Activated T-helper 1 cell treated with Interleukin-2 at 50 U/mL for 16 hours (primary cell): ENCODE data around the gene CRYBA4.

Experiments
- DNase-seq: peaks from one replicate; pipeline ENCODE4 v3.0.0-alpha.2; 2020; ENCODE audit warnings: low read depth

Gene CRYBA4

DNA sequence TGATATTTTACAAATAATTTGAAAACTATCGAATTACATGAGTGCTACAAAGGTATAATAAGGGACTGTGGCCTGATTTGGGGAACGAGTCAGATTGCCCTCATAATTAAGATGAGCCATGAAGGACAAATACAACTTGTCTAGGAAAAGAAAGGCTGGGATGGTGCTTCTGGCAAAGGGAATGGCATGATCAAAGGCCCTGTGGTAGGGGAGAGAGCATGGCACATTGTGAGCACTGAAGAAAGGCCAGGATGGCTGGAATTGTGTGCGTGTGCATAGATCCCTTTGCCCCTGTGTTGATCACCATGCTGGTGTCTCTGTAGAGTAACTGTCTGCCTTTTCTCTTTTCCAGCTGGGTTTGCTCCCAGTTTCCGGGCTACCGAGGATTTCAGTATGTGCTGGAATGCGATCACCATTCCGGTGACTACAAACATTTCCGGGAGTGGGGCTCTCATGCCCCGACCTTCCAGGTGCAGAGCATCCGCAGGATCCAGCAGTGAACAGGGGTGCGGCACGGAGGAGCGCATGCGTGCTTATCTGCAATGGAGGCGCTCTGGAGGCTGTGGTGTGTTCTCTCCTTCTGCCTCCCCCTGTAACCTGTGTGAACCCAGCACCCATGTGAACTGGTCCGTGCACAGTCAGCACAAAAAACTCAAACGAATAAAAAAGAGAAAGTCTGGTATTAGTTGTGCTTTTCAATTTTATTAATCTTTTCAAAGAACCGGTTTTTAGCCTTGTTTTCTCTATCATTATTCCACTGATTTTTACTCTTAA, 8.4 kb downstream of the CRYBA4 start:
- DNase-seq, result no peak

DNA sequence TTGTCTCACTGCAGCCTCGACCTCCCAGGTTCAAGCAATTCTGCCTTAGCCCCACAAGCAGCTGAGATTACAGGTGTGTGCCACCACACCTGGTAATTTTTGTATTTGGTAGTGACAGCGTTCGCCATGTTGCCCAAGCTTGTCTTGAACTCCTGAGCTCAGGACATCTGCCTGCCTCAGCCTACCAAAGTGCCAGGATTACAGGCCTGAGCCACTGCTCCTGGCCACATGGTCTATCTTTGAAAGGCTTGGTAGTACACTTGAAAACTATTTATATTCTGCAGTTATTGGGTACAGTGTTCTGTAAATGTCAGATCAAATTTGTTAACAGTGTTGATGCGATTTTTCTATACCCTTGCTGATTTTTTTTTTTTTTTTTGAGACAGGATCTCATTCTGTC, 9.5 kb downstream of the CRYBA4 start:
- no peak for DNase-seq

DNA sequence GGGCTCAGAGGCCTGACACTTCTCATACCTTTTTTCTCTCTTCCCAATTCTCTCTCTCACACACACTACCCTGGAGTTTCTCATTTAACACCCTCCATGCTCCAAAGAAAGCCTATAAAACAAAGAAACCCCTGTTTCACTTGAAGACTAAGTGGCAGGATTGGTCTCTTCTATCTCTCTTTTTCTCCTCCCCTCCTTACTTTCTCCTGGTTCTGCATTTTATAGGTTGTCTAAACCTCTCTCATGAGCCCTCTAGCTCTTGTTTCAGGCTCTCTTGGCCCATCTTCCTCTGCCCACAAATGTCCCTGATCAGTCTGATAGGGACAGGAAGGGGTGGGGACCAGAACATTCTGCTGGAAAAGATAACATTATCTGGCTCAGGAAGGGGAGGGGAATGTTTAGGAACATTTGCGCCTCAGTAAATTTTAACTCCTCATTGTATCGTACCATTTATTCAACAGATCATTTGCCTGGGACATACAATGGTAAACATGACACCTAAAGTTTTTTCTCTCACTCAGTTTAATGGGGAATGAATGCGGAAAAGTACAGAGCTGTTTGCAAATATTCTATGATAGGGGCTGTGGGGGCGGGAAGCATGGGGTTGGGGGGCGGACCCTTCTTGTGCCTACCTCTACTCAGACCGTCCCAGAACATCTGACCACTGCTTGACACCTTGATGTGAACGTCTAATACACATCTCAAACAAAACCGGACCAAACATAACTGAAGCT, 10.8 kb downstream of the CRYBA4 start:
- no peak for DNase-seq

DNA sequence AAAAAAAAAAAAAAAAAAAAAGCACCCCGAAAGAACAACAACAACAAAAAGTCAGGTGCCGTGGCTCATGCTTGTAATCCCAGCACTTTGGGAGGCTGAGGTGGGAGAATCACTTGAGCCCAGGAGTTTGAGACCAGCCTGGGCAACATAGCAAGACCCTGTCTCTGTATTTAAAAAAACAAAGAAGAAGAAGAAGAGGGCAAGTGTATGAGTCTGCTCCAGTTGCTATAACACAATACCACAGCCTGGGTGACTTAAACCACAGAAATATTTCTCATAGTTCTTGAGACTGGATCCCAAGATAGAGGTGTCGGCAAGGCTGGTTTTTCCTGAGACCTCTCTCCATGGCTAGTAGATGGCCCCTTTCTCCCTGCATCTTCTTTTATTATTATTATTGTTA, 12.4 kb downstream of the CRYBA4 start:
- no peak for DNase-seq

DNA sequence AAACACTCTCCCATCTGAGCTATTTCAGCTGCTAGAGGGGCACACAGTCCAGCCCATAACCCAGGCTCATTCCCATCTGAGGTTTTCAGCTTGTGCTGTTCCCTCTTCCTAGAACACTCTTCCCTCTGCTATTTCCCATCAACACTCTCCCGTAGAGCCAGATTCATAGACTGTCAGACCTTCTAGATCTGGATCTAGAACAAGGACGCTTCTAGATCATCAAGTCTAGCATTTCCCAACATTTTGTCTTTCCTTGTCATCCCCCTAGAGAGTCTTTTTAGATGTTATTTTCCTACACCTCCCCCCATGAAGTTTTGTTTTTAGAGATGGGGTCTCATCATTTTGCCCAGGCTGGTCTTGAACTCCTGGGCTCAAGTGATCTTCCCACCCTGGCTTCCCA, 13.4 kb downstream of the CRYBA4 start:
- no peak for DNase-seq

DNA sequence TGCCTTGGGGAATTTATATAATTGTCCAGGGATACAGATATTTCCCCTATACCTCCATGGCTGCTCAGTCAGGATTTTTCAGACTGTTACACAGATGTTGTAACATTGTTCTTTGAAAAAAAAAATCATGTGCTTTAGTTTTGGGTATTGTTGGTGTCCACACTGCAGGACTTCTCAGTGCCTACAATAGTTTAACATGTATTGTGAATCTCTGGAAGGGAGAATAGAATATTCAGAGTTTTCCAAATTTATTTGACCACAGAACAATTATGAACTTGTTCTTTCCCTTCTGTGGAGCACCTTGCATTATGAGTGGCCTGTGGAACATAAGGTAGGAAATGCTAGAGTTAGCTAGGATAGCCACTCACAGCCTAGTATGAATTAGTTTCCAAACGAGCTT, 14.5 kb downstream of the CRYBA4 start:
- DNase-seq, result no peak

DNA sequence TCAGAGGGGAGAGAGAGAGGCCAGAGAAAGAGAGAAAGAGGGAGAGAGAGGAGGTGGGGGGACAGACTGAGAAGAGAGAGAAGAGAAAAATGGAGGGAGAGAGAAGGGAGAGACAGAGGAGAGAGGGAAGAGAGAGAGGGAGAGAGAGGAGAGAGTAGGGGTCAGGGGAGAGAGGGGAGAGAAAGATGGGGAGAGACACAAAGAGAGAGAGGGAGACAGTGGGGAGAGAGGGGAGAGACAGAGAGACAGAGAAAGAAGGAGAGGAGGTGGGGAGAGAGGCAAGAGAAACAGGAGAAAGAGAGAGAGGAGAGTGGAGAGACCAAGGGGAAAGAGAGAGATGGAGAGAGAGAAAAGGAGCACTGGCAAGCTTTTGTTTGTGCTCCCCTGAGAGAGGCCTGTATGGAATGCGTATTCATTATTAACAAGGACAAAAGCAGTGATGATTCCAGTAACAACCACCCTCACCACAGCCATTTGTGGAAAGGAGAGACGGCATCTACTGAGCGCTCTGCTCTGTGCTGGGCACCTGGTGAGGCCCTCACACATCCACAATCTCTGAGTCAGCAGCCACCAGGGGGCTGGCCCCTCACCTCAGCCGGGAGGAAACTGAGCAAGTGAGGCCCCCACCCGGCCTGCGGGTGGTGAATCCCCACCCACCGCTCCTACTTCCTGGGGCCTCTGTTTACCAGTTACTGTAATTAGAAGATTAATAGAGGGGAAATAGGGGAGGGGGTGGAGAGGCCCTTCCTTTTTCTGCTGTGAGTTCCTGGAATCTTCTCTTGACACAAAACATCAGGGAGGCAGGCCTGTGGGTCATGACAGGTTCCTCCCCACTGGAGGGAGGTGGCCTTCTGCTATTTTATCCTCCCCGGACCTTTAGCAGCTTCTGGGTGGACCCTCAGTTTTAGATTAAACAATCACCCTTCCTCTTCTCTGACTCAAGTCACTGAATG, 21.0 kb downstream of the CRYBA4 start:
- DNase-seq, result peak; percentile 63

DNA sequence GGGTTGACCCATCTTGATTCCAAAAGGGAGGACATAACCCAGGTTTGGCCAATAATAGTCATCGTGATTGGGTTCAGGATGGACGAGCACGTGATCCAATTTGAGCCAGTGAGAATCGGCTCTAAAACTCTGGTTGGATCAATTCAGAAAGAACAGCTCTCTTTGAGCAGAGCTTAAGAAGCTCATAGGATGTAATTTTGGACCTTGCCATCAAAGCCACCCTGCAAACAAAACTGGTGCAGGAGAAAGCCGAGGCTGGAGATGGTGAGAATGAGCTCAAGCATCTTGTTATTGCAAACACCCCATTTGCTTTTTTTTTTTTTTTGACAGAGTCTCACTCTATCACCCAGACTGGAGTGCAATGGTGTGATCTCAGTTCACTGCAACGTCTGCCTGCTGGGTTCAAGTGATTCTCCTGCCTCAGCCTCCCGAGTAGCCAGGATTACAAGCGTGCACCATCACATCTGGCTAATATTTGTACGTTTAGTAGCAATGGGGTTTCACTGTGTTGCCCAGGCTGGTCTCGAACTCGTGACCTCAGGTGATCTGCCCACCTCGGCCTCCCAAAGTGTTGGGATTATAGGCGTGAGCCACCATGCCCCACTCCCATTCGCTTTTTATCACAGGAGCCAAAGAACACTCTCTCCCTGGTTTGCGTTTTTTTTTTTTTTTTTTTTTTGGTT, 21.8 kb downstream of the CRYBA4 start:
- no peak for DNase-seq

DNA sequence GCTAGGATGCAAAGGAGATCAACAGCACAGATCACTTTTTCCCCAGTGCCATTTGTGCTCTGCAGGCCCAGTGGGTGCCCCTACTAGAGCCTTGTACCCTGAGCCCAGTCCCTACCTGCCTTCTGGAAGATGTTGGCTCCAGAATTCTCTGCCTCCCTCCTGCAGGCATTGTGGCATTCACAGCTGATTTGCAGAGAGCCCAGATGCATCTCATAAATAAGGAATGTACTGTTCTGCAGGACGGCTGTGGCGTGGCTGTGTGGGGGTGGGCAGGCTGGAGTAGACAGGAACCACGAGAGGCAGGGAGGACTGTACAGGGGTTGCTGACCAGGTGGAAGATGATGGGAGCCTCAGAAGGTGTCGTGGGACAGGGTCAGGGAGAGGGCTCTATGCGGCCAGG, 24.4 kb downstream of the CRYBA4 start:
- DNase-seq, result no peak

DNA sequence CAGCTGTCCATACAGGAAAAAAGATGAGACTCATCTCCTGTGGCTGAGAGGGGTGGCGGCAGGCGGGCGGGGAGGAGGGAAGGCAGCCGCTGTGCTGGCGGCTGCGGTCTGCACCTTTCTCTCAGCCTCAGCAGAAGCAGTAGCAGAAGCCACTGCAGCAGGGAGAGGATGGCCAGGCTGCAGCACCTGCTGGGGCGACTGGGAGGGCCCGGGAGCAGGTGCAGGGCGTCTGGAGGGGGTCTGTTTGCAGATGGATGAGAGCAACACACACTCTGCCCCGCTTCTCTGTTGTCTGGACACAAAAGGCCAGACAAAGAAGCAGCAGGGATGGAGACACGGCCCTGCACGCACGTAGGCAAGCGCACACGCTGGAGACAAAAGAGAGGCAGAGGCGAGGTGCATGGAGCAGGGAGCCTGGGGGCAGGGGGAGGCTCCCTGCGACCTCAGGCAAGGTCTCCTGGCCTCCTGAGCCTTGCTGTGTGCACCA, 26.3 kb downstream of the CRYBA4 start:
- peak; percentile 30 for DNase-seq

DNA sequence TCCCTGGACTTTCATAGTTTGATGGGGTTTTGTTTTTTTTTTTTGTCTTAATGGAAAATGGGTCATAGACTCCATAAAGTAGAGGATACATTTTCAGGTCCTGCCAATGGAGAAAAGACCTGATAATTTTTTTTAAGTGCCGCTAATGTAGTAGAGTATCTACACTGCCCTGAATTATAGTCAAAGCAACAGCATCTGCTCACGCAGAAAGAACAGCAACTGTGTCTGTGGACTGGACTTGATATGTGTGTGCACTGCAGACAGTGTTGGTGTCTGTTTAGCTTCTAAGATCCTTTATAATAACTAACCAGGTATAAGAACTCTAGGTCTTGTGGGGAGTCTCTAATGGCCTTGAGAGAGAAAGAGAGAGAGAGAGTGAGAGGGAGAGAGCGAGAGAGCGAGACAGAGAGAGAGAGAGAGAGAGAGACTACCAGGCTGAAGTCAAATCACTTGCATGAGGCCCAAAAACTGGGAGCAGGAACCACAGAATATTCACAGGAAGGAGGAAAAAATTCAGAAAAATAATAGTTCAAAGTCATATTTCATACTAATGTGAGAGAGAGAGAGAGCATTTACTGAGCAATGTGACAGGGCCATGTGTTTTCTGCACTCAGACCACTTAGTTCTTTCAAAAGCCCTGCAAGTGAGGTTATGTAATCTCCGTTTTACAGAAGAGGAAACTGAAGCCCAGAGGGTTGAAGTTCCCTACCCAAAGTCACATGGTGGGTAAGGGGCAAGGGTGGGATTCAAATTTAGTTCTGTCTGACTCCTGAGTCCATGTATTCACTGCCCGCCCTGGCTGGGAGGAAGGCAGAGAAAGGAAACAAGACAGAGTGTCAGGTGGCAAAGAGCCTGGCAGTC, 27.0 kb downstream of the CRYBA4 start:
- no peak for DNase-seq

DNA sequence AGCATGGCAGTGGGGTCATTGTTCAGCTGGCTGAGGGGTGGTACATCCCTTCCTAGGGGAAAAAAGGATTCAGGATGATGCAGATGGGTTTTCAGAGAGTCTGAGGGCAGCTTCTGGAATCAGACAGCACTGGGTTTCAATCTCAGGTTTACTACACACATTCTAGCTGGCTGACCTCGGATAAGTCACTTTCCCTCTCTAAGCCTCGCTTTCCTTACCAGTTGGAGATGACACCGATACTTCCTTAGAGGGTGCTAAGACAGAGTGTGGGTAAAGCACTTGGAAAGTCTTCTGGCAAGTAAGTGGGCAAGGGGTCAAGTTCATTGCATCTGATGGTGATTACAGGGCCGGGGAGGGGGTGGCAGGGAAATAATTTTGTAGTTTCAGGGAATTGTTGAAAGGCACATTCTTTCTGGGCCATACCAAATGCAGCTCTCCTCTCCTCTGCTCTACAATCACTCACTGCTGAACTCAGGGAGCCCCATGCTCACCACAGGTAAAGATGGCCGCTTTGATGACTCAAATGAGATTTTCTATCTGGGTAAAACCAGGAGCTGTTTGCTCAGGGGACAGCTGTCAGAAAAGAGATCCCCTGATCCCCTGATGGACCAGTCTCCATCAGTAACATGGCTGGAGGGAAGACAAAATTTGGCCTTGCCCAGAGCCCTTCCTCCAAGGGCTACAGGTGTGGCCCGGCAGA, 29.1 kb downstream of the CRYBA4 start:
- DNase-seq, result no peak

DNA sequence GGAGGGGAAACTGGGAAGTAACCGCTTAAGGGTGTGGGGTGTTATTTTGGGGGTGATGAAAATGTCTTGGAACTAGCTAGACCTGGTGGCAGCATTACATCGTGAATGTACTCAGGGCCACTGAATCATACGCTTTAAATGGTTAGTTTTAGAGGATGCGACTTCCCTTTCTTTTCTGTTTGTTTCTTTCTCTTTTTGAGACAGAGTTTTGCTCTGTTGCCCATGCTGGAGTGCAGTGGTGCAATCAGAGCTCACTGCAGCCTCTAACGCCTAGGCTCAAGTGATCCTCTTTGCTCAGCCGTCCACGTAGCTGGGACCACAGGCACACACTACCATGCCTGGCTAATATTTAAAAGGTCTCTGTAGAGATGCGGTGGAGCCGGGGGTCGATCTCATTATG, 30.1 kb downstream of the CRYBA4 start:
- DNase-seq, result no peak

DNA sequence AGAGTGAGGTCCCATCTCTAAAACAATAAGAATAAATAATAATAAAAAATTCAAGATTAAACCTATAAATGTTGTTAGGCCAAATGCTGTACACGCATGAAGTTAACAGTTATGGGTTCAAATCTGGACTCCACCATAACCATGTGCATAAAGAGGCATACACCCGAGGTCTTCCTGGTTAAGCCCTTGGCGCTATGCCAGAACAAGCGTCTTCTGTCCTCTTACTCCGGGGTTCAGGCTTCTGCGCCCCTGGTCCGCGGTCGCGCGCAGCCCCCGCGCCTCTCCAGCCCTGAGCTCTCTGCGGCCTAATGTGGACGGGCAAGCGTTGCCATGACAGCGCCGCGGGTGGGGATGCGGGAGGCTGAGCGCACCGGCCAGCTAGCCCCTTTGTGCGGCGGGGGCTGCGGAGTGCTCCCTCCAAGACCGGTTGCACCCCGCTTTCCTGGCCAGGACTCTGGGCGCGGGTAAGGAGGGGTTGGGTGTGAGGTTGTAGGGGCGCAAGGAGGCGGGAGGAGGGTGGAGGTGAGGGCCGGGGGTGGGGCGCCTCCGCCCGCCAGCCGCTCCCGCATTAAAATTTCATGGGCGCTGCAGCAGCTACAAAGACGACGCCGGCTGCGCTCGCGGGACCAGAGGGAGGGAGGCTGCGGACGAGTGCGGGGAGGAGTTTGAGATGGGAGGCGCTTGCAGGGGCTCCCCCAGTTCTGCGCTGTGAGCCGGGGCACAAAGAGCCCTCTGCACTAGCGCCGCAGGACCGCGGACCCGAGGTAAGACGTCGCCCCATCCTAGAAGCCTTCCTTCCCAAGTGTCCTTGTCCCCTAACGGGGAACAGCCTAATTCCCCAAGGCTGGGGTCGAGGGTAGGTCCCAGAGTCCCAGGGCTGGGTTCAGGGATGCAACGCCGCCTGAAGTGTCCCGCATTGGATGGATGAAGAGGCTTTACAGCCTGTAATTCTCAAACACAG, 35.4 kb downstream of the CRYBA4 start, which contains the start of gene MIAT:
Gene MIAT (plus strand): TSS at position 698 of the 961 bp plus-strand sequence.
- DNase-seq, result peak; percentile 54

DNA sequence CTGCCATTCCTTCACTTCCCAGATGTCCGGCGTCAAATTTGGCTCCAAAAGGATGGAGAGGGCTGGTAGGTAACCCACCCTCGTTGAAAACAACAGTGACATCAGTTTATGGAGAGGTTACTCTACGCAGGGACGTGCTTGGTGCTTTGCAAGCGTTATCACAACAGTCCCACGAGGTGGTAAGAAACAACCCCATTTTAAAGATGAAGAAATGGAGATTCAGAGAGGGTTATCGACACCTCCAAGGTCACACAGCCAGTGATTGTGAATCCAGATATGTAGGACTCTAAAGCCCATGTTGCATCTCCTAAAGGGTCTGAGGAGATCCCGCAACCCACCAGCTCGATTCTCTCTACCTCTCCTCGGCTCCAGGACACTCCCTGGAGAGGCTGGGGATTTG, 36.4 kb downstream of the CRYBA4 start:
- DNase-seq, result no peak

DNA sequence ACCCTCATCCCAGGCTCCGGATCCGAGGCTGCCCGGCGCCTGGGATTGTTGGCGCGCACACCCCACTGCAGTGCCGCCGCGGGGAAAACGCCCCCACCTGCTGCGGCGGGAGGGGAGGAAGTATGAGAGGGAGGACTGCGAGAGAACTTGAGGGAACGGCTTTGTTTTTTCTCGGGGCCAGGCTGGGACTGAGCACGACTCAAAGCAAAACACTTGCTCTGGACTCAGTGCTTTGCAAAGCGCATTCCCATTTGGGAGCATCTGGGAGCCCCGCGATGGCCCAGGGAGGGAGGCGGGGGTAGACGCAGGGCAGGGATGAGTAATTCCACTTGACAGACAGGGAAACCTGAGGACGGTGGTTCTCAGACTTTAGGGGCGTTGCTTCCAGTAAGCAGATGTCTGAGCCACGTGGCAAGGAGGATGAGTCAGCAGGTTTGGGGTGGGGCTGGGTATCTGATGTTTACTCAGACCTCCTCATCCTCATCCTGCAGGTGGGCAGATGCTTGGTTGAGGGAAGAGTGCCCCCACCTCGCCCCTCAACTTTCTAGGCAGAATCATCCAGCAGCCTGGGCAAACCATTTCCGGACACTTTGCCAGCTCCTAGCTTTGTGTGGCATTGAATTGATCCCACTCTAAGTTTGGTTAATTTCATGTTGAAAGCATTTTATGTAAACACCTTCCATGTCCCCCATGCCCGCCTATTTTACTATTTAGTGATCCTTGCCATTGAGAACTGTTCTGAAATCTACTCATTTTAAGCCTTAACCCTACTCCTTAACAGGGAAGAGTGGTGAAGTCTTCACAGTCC, 37.1 kb downstream of the CRYBA4 start:
- DNase-seq, result peak; percentile 61

DNA sequence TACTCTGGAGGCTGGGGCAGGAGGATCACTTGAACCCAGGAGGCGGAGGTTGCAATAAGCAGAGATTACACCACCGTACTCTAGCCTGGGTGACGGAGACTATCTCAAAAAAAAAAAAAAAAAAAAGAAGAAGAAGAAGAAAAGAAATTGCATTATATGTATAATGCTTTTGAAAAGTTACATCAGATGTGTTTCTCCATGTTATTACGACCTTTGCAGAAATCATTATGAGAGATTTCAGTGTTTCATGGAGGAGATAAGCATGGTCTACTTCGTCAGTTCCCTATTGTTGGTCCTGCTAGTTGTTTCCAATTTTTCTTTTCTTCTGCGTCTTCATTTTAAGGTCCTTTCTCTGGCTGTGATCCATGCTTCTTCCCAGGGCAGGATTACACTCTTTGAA, 38.6 kb downstream of the CRYBA4 start:
- DNase-seq, result no peak

DNA sequence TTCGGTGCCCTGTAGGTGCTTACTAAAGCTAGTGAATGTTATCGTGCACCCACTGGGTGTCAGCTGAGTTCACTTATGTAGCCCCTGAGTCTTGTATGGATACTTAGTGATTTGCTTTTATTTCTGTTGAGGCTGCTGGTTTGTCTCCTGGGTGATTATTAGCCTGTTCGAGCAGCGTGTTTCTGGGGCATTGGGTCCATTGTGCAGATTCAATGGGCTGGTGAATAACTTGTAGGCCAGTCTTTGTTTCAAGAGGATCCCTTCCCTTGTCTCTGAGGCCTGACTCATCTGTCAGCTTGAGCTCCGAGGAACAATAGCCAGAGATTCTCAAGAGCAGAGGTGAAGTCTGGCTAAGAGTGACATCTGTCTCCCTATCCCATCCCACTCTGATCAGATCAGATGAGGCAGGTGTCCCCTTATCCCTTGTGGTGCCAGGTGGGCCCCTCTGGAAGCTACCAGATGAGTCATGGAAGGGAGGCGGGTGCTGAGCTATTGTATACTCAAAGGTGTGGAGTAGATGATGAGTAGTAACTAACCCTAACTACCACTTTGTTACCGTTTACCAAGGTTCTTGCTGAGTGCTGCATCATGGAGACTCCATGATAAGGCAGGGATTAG, 39.3 kb downstream of the CRYBA4 start:
- no peak for DNase-seq
